ENCODE results near the gene FGD6. TPM values are rescaled to one million over a fixed set of nuclear protein-coding genes. Genes with fewer than 3 reads are reported as not detected.

The FGD6 gene
- 18.2 TPM for total RNA-seq (2021; ENCODE audit: unreplicated experiment)
- 6.4 and 6.8 TPM in 2 replicates for polyA plus RNA-seq (2012)
- Bru-seq, nascent RNA = percentile 74 among the genes with signal in this experiment
- percentile 69 among the genes with signal in this experiment for BruChase-seq, experiment 1, labeled RNA remaining after a 6-hour chase
- BruChase-seq, experiment 2, labeled RNA remaining after a 2-hour chase = percentile 61 among the genes with signal in this experiment
- long read RNA-seq, full-length matches to known transcripts = 3 of 14 reads
- long read RNA-seq, partial matches to known transcripts = 5 of 14 reads
- long read RNA-seq, other reads (novel, unspliced or antisense) = 6 of 14 reads

DNA sequence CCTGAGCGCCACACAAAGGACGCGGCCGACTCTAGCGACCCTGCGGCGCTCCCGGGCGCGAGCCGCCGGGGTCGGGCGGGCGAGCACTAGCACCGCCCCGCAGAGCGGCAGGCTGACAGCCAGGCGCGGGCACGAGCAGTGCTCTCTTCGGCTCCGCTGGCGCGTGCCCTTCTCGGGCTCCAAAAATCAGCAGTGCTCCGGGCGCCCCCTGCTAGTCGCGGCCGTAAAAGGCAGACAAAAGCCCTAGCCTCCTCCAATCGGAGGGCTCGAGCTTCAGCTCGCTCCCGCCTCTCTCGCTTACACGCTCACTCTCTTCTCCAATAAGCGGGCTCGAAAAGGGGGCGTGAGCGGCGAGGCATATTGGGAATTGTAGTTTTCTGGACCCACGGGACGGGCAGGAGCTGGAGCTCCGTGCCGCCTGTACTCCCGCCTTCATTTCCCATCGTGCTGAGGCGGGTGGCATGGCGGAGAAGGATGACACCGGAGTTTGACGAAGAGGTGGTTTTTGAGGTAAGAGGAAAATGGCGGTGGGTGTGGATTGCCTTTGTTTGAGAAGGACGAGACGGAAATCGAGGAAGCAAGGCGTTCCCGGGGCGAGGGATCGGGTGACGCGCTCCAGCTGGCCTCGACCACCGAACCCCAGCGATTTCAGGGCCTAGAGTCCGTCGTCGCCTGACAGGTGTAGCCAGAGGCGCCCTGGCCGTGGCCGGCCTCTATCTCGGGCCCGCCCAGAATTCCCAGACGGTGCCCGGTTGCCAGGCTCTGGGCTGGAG is at the start of gene FGD6, which contains the start of gene VEZT:
Gene FGD6, minus strand, starts transcription at position 91 of the 773 bp plus-strand sequence. CDS start 227 bp downstream, outside the sequence.
Gene VEZT, plus strand, starts transcription at position 431 of the 773 bp plus-strand sequence. Its CDS starts 44 bp downstream, at position 475.
- Histone ChIP-seq H3K4me2 (ENCODE audit: low read length) (peak within 1 kb of the TSS; percentile 83), H3K9me2 (ENCODE audit: insufficient read depth) (no peaks in the 10 kb centered on the region), H3K4me3 (replicated peaks in 1 of 2; ENCODE audit: low read depth in 1 of 2, low read length in 2 of 2) (peak within 1 kb of the TSS; percentile 73 to 83), H3K27ac (ENCODE audit: low read depth, low read length) (peak within 1 kb of the TSS; percentile 79), H2AFZ (ENCODE audit: low read depth, low read length, poor library complexity, severe bottlenecking) (no peak within 1 kb of the TSS), H3K4me1 (ENCODE audit: control insufficient read depth in 1 of 2, insufficient read depth in 2 of 2, low read length in 2 of 2) (peaks cover 3 to 27% of the 10 kb centered on the region in 2 experiments; a peak in 2 of 4 replicates), H4K20me1 (ENCODE audit: insufficient read depth) (no peaks in the 10 kb centered on the region), H3K27me3 (ENCODE audit: insufficient read depth, low read length) (no peaks in the 10 kb centered on the region), H3K9ac (ENCODE audit: low read length) (peak within 1 kb of the TSS; percentile 72), H3K79me2 (ENCODE audit: insufficient read depth, low read length) (peaks cover 93% of the 10 kb centered on the region), H3K9me3 (ENCODE audit: control insufficient read depth in 1 of 2, insufficient read depth in 1 of 2, low read depth in 1 of 2, low read length in 2 of 2) (no peaks in the 10 kb centered on the region), H3K36me3 (ENCODE audit: control insufficient read depth in 1 of 2, insufficient read depth in 2 of 2, low read length in 2 of 2) (no peaks in the 10 kb centered on the region; a peak in 1 of 4 replicates)
- ChIA-PET POLR2A (interaction anchor here (0.8 to 1.5 kb wide), 7 partner anchors 8 to 100 kb away, joined by 3 to 7 read pairs (median 5); no protein-coding TSS in a partner anchor), CTCF (interaction anchor here (0.7 to 1.7 kb wide), 8 partner anchors 11 to 357 kb away, joined by 3 to 27 read pairs (median 3); partner anchors contain the start of gene NR2C1), RAD21 (ENCODE audit: low non-redundant PET in 1 of 2, low total read pairs in 2 of 2, uncharacterized antibody in 2 of 2, unreplicated experiment in 2 of 2) (interaction anchor here (0.8 to 1.5 kb wide), 4 partner anchors 42 to 317 kb away, joined by 4 to 19 read pairs (median 10); no protein-coding TSS in a partner anchor)
- DNase-seq (ENCODE audit: low read depth, low spot score) (peak; percentile 98), ATAC-seq (peak; percentile 87)
- intact Hi-C loops (cut with micrococcal nuclease) = loop anchor here (1.0 to 2.0 kb wide), 4 partner anchors 35 to 317 kb away; partner anchors contain the start of gene NR2C1
- no TSS peak for BruUV-seq (replicated peaks)
- TF ChIP-seq ZFX (IDR thresholded peaks at IDR 0.05) (peak; percentile 90), SRF (IDR thresholded peaks at IDR 0.05; ENCODE audit: low read depth) (peak; percentile 97), EZH2phosphoT487 (IDR thresholded peaks at IDR 0.05; ENCODE audit: borderline replicate concordance) (no peak), TCF7L2 (IDR thresholded peaks at IDR 0.05; ENCODE audit: borderline replicate concordance, extremely low read depth, insufficient read depth, insufficient read length) (peak; percentile 68), RAD21 (IDR thresholded peaks at IDR 0.05; ENCODE audit: low read depth) (peak; percentile 97), SP1 (IDR thresholded peaks at IDR 0.05; ENCODE audit: low read depth) (peak; percentile 100), ELF1 (IDR thresholded peaks at IDR 0.05; ENCODE audit: borderline replicate concordance, low read depth) (no peak), EZH2 (IDR thresholded peaks at IDR 0.05) (no peak), JUND (IDR thresholded peaks at IDR 0.05) (no peak), CEBPB (IDR thresholded peaks at IDR 0.05; ENCODE audit: low read depth) (no peak), POLR2AphosphoS5 (IDR thresholded peaks at IDR 0.05; ENCODE audit: low read depth, low read length) (peak; percentile 72), FOSL1 (IDR thresholded peaks at IDR 0.05; ENCODE audit: low read depth) (no peak), YY1 (IDR thresholded peaks at IDR 0.05; ENCODE audit: extremely low read depth, insufficient replicate concordance, low read depth, low read length) (peak; percentile 87)
- TF ChIP-seq, protein P1, sequence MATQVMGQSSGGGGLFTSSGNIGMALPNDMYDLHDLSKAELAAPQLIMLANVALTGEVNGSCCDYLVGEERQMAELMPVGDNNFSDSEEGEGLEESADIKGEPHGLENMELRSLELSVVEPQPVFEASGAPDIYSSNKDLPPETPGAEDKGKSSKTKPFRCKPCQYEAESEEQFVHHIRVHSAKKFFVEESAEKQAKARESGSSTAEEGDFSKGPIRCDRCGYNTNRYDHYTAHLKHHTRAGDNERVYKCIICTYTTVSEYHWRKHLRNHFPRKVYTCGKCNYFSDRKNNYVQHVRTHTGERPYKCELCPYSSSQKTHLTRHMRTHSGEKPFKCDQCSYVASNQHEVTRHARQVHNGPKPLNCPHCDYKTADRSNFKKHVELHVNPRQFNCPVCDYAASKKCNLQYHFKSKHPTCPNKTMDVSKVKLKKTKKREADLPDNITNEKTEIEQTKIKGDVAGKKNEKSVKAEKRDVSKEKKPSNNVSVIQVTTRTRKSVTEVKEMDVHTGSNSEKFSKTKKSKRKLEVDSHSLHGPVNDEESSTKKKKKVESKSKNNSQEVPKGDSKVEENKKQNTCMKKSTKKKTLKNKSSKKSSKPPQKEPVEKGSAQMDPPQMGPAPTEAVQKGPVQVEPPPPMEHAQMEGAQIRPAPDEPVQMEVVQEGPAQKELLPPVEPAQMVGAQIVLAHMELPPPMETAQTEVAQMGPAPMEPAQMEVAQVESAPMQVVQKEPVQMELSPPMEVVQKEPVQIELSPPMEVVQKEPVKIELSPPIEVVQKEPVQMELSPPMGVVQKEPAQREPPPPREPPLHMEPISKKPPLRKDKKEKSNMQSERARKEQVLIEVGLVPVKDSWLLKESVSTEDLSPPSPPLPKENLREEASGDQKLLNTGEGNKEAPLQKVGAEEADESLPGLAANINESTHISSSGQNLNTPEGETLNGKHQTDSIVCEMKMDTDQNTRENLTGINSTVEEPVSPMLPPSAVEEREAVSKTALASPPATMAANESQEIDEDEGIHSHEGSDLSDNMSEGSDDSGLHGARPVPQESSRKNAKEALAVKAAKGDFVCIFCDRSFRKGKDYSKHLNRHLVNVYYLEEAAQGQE (IDR thresholded peaks at IDR 0.05; ENCODE audit: low read depth) = no peak
- TF ChIP-seq, protein P2, sequence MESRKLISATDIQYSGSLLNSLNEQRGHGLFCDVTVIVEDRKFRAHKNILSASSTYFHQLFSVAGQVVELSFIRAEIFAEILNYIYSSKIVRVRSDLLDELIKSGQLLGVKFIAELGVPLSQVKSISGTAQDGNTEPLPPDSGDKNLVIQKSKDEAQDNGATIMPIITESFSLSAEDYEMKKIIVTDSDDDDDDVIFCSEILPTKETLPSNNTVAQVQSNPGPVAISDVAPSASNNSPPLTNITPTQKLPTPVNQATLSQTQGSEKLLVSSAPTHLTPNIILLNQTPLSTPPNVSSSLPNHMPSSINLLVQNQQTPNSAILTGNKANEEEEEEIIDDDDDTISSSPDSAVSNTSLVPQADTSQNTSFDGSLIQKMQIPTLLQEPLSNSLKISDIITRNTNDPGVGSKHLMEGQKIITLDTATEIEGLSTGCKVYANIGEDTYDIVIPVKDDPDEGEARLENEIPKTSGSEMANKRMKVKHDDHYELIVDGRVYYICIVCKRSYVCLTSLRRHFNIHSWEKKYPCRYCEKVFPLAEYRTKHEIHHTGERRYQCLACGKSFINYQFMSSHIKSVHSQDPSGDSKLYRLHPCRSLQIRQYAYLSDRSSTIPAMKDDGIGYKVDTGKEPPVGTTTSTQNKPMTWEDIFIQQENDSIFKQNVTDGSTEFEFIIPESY (IDR thresholded peaks at IDR 0.05; ENCODE audit: extremely low read depth, insufficient replicate concordance, low read length) = peak; percentile 29
- TF ChIP-seq, protein P3, sequence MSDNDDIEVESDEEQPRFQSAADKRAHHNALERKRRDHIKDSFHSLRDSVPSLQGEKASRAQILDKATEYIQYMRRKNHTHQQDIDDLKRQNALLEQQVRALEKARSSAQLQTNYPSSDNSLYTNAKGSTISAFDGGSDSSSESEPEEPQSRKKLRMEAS (IDR thresholded peaks at IDR 0.05) = peak; percentile 92
